Measurements from ENCODE around the gene PWWP2B.

DNA sequence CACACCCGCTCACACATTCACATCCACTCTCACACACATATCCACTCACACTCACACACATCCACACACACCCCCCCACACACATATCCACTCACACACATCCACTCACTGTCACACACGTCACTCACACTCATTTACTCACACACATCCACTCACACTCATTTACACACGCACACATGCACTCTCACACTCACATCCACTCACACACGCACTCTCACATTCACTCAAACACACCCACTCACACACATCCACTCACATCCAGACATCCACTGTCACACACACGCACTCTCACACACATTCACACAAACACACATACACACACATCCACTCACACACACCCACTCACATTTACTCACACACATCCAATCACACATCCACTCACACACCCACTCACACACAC, 18.3 kb downstream of the PWWP2B start:
- TF ChIP-seq POLR2A (IDR thresholded peaks at IDR 0.05) = no peak
- TF ChIP-seq, protein P1, sequence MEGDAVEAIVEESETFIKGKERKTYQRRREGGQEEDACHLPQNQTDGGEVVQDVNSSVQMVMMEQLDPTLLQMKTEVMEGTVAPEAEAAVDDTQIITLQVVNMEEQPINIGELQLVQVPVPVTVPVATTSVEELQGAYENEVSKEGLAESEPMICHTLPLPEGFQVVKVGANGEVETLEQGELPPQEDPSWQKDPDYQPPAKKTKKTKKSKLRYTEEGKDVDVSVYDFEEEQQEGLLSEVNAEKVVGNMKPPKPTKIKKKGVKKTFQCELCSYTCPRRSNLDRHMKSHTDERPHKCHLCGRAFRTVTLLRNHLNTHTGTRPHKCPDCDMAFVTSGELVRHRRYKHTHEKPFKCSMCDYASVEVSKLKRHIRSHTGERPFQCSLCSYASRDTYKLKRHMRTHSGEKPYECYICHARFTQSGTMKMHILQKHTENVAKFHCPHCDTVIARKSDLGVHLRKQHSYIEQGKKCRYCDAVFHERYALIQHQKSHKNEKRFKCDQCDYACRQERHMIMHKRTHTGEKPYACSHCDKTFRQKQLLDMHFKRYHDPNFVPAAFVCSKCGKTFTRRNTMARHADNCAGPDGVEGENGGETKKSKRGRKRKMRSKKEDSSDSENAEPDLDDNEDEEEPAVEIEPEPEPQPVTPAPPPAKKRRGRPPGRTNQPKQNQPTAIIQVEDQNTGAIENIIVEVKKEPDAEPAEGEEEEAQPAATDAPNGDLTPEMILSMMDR (IDR thresholded peaks at IDR 0.05) = peak in 1 of 3 donors; percentile 34
